GM19467 (cell line): ENCODE data around the gene CELF2.

Experiments
- ATAC-seq: cut with Tn5 transposase; IDR thresholded peaks from one replicate; pipeline ENCODE4 v1.9.1; 2021; ENCODE audit warnings: mild to moderate bottlenecking, moderate library complexity; ENCODE audit not compliant: unreplicated experiment

The CELF2 gene

DNA sequence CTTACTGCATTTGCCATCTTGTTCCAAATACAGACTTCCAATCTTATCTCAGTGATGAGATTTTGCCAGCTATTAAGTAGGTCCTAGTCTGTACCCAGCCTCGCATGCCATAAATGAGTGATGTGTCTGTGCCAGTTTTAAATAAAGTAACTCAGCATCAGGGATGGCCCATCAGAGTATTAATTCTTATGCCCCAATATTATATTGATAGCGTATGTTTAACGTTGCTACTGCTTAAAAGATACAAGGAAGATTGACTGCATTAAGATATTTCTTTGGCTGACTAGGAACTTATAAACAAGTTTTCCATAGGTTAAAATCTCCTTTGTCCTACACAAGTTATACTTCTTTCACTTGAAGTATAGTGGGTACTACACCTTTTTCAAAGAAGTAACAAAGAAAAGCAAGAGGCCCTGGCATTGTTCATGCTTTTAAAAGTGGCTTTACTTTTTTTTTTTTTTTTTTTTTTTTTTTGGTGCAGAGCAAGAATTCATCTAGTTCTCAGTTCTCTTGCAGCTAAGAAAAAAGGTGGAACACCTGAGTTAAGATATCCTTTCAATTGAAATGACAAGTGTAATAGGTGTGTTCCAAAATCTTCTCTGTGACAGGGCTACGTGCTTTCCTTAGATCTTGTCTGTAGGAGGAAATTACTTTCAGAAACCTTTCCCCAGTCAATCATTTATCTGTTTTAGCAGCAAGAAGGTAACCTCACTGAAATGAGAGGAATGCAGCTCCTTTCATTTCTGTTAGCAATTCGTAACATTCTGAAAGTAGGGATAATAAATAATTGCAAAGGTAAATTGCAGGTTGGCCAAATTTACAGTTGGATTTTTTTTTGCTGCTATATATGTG, 245.0 kb downstream of the CELF2 start:
- ATAC-seq = no peak

DNA sequence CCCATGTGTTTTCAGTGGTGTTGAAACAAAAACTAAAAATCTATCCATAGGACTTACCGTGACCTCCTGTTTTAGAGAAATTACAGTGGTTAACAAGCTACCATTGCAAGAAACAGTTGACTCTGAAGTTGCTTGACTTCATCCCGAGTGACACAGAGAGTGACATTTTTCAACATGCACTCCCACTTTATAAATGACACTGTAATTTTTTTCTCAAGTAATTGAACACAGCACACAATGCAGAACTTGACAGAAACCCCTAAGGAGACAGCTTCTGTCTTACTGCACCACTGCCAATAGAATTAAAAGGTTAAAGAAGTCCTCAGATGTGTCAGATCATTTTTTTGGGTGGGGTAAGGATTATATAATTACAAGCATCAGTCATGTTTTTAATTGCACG, 246.1 kb downstream of the CELF2 start:
- no peak for ATAC-seq

DNA sequence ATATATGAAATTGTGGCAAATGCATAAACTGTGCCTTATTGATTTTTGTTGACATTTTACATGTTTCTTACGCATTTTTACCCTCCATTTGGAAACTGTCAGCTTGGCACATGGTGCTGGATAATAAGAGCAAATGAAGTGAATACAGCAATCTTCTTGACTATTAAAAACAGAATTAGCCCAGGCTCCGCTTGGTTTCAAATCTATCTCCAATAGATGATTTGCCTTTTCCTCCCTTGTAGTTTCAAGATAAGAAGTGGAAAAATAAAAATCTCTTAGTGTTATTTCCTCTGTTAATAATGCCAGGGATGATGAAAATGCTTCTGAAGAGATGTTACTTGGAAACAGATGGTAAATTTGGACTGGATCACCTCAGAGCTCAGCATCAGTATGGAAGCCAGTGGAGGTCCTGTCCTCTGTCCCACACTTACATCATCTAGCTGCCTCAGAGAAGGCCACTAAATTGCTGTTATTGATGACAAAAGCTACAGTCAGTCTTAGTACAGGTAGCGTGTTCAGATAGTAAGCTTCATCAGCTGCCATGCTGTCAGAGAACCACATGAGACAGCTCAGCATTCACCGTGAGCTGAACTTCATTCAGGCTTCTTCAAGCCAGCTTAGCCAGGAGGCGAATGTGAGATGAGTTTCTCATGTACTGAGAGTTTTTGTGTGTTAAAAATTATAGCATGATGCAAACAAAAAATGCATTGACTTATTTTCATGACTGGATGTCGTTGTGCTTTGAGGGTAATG, 246.8 kb downstream of the CELF2 start:
- ATAC-seq = no peak

DNA sequence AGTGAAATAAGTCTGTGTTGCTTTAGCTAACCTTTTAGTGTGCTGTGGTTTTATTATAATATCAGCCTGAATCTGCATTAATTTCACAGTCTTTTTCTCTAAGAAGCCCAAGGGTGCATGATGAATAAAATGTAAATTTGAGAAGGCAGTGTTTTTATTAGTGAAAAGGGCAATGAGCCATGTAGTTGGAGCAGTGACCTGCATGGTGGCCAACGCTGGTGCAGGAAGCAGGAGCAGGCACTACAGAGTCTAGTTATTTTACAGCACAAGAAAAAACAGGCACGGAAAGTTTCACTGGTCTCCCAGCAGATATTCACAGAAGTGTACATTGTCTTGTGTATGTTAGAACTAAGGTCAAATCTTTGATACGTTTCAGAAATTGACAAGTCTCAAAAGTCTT, 247.8 kb downstream of the CELF2 start:
- ATAC-seq = no peak

DNA sequence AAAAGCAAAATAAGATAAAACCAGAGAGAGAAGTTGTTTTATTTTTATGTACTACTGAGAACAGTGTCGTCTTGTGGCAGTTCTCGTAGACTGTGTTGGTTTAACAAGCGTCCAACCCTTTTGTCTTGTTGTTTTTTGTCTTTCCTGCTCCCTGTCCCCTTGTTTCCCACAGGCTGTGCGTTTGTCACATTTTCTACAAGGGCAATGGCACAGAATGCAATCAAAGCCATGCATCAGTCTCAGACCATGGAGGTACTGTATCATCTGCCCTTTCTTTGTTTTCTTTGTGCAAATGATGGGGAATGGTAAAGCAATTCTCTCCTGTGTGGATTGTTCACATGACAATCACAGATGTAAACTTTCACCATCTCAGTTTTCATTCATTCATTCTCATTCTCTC, 248.8 kb downstream of the CELF2 start:
- ATAC-seq = no peak

DNA sequence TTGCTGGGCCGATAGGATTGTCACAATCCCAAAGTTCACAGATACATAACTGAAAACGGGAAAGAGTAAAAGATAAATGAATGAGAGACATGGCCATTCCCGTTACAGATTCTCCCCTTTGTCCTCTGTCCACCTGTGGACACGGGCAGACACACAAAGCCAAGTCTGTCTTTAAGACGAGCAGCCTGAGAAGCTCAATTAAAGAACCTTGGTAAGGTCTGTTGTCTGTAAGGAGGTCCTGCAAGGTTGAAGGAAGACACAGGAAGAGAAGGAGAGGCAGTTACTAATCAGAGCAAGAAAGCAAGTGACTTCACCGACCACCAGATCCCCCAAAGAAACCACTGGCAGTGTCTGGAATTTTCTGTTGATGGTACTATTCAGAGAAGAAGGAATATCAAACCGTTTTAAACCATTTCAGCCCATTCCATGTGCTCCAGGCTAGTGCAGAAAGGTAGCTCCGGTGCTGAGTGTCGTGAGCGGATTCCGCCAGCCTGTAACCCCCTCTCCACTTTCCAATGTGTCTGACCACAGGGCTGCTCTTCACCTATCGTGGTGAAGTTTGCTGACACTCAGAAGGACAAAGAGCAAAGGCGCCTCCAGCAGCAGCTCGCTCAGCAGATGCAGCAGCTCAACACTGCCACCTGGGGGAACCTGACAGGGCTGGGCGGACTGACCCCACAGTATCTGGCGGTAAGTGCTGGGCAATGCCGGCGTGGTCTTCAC, 252.6 kb downstream of the CELF2 start:
- peak; percentile 72 for ATAC-seq

DNA sequence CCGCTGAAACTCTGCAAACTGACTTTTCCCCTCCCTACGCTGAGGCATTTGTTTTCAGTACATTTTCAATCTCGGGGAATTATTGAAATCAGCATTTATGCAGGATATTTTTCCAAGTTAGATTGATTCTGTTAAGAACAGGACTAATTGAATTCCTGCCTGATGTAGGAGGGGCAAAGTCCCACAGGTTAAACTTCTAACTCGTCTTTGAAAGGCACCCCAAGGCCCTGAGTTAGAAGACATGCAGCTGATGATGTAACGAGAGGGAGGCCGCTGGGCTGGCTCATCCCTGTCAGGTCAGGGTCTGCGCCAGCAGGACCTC, 253.1 kb downstream of the CELF2 start:
- no peak for ATAC-seq

DNA sequence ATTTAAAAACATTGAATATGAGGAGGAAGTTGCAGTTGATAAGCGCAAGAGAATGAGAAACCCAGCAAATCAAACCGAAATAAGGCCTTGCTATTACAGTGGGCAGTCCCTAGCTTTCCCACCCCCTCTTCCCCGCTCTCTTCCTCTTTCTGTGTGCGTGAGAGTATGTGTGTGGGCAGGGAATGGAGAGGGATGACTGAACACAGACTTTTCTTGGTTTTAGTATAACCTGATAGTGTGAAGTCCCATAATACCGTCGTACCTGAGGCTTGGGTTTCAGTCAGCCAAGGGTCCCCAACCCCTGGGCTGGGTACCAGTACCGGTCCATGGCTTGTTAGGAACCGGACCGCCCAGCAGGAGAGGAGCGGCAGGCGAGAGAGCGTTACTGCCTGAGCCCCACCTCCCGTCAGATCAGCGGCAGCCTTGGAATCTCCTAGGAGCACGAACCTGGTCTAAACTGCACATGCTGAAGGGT, 255.3 kb downstream of the CELF2 start:
- ATAC-seq = no peak

DNA sequence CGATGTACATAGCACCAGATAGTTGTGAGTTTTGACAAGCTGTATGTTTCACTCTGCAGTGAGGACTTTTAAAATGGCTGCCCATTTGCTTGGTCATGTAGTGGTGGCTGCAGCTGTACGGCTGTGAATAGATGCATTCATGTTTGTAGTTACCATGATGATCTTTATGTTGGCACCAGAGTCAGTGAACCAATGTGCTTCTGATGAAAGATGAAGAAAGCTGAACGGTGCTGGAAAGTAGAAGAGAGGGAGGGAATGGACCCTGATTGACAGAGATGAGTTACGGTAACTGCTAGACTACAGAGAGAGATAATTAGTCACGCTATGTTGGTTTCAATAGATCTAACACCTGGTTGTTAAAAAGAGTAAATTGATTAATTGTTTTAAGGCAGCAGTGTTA, 256.8 kb downstream of the CELF2 start:
- no peak for ATAC-seq

DNA sequence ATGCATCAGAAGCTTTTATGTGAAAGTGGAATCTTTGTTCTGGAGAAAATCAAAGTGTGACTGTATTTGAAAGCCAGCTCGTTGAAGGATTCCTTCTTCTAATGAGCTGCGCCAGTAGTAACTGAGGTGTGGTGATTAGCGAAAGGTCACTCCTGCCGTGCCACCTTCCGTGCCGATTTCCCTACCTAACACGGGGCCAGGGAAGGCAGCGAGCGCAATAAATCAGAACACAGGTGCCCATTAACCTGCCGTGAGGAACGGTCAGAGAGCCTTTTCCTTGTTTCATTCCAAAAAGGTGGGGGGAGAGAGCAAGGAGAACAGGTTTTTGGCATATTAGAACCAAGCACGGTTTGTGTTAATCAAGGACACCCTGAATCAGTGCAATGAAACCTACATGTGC, 258.0 kb downstream of the CELF2 start:
- ATAC-seq = no peak

DNA sequence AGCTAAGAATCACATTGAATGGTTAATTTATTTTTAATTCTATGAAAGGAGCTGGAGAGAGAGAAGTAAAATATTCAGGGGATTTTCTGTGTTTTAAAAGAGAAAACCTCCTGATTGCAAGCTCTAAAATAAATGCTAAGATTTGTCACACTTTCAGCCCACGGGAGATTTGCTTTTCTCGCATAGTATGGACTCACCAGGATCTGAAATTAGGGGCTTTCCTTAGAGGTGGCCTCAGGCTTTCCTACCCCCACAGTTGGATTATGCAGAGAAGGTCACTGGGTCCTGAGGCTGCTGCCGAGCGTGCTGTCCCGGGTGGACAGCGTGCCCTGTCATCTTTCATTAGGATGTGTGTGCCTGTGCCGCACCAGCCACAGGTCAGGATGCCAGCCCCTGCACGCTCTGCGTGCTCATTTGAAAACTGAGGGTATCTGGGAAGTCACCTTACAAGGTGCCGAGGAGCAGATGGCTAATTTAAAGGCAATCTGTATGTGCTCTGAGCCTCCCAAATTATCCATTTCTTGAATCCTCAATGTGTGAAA, 258.8 kb downstream of the CELF2 start:
- no peak for ATAC-seq

DNA sequence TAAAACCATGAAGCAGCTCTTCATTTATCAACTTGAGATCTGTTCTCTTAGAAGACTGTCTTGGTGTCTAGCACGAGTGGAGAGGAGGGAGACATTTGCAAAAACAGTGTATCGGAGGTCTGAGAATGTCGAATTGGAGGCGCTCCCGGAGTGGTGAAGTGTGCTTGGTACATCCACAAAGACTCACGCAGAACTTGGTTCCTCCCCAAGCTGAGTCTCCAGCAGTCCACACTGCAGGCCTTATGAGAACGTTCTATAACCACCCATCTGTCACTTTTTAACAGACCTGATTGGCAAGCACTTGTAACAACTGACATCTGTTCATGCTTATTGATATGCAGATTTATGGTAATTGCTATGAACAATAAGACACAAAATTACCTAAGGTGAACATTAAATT, 261.6 kb downstream of the CELF2 start:
- ATAC-seq = no peak

DNA sequence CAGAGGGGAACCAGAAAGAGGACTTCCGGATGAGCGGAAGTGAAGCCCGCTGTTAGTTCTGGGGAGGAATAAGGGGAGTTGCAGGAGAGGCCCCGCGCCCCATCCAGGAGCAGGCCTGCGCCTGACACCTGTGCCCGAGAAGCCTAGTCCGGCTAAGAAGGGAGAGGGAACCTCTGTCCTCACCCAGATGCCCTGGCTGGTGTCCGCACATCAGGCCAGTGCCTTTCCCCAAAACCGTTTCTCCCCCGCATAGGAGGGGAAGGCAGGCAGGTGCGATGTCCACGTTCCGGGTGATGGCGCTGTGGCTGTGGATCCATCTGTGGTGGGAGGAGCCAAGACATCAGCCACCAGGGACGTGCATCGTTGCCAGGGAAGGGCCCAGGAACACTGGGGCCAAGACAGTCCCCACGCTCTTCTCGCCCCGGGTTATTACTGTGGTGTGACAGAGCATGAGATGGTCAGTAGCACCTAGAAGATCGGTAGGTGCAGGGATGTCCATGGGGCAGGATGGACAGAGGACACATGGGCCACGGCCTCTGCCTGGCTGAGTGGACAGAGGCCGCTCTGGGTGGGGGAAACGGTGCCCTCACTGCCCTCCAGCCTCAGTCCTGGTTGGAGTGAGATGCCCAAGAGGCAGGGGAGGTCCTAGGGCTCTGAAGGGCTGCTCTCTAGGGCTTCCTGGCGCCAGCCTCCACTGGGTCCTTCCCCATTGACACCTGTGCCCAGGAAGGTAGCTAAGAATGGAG, 262.7 kb downstream of the CELF2 start:
- ATAC-seq = no peak

DNA sequence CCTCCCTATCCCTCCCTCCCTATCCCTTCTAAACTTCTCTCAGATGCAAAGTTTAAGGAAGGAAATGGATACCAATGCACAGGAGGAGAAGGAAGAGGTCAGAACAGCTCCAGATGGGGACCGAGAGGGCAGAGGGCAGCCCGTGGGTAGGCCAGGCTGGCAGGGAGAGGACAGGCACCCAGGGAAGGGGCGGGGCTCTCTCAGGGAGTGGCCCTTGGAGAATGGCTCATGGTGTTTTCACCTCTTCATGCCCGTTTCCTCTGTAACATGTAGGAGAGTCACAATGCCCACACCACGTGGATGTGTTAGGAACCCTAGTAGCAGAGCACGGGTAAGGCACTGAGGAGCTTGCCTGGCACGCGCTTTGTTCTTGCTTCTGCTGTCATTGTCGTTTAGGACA, 264.5 kb downstream of the CELF2 start:
- ATAC-seq = no peak

DNA sequence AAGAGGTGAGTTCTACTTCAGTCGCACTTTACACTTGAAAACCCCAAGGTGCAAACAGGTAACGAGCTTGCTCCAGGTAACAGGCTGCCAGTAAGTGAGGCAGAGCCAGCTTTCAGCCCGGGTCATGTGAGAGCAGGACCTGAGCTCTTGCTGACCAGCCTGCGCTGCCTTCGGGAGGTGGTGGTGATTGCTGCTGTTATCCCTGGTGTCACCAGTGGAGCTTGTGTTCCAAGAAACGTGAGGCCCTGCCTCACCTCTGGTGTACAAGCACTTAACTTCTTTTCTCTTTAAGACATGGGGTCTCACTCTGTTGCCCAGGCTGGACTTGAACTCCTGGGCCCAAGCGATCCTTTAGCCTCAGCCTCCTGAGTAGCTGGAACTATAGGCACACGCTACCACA, 265.0 kb downstream of the CELF2 start:
- ATAC-seq = no peak

DNA sequence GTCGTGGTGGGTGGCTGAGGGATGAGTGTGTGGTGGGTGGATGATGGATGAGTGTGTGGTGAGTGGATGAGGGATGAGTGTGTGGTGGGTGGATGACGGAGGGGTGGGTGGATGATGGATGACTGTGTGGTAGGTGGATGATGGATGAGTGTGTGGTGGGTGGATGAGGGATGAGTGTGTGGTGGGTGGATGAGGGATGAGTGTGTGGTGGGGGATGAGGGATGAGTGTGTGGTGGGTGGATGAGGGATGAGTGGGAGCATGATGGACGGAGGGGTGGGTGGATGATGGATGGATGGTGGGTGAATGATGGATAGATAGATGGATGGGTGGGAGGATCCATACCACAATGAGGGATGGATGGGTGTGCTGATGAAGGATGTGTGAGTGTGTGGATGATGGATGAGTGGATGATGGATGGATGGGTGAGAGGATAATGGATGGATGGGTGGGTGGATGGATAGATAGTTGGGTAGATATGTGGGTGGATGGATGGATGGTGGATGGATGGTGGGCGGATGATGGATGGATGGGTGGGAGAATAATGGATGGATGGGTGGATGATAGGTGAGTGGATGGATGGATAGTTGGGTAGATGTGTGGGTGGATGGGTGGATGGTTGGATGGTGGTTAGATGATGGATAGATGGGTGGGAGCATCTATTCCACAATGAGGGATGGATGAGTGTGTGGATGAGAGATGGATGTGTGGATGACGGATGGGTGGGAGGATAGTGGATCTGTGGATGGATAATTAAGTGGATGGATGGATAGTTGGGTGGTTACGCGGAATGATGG, 266.8 kb downstream of the CELF2 start:
- ATAC-seq = no peak

DNA sequence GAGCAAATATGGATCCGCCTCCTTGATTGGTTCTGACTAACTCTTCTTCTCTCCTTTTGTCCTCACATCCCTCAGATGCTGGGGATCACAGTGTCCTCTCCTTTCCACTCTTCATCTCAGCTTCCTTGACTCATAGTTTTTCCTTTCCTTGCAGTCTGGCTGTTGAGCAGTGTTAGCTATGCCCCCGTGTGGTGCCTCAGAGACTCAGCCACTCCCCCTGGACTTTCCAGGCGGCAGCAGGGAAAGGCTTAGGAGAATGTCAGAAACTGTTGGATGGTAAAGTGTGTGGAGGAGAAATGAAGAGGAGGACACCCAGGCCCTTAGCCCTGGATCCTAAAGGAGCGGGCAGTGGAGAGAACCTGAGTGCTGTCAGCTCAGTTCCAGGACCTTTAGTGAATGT, 267.5 kb downstream of the CELF2 start:
- no peak for ATAC-seq

DNA sequence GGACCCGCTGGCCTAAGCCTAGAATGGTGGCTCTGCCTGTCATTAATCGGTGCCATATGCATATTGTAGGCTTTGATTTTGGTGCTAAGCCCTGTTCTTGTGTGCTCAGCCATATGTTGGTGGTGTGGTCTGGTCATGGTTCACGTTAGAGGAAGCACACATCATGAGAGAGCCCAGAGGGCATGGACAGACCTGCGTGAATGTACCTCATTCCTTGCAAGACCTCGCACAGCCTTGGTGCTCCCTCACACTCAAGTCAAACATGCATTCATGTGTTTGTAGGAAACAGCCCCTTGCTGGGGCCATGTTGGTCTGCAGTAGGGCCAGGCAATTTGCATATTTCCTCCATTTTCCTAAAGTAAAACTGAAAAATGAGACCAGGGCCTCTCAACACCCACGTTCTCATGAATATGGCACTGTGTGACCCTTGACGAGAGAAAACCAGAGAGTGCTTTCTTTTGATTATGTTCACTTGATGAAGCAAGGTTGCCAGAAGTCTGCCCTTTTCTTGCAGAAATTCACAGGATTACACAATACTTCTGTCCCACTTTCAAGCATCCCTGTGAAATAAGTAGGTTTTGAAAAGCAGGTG, 268.7 kb downstream of the CELF2 start:
- peak; percentile 69 for ATAC-seq

DNA sequence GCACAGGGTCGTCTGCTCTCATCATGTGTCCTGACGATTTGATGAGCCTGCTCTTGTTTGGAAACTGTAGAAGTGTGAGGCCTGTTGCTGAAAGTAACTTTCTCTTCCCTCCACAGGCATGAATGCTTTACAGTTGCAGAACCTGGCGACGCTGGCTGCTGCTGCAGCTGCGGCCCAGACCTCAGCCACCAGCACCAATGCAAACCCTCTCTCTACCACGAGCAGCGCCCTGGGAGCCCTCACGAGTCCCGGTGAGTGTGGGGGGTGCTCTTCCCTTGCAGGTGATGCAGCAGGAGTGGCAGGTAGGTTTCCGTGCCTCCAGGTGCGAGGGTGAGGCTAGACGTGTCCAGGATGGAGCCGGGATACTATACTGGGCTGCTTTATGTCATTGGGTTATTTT, 270.6 kb downstream of the CELF2 start:
- no peak for ATAC-seq
